HepG2 (cell line): Measurements from ENCODE around the gene DNAJA1. TPM values are rescaled to one million over a fixed set of nuclear protein-coding genes. Genes with fewer than 3 reads are reported as not detected.
A peak's percentile ranks its signal among the peaks of the same experiment; 100 is the strongest.

Experiments
- ATAC-seq: fragments of 200-7000 bp; cut with Tn5 transposase; 3 replicates; pipeline ENCODE4 v1.9.1; 2020; ENCODE audit warnings: mild to moderate bottlenecking, moderate library complexity
- BruUV-seq: library from RNA; stranded (reverse); fragments of 400-500 nt; replicated peaks from 2 replicates; lab custom pipeline; 2021; lab: Mats Ljungman, UMichigan
- CTCF ChIA-PET: fragments of 300-600 bp; formaldehyde crosslinking; extraction: SDS; loops from one replicate; lab custom pipeline; 2021; ENCODE audit warnings: low total read pairs, inconsistent platforms, low intra/inter-chr PET ratio; lab: Yijun Ruan, JAX
- POLR2A ChIA-PET: fragments of 350-600 bp; sonication (Branson Sonifier 250); formaldehyde crosslinking; loops from one replicate; lab custom pipeline; 2020; ENCODE audit warnings: antibody characterized with exemption, inconsistent platforms; lab: Yijun Ruan, JAX
- DNase-seq: peaks from one replicate; pipeline ENCODE4 v3.0.0-alpha.2; 2015; ENCODE audit warnings: low spot score
- FAIRE-seq: peaks from 3 replicates; lab custom pipeline; 2011; peaks lifted over from hg19 to GRCh38; lab: Jason Lieb, UNC
- H2AFZ ChIP-seq: one replicate; pipeline ENCODE4 v1.6.1; 2011; ENCODE audit warnings: low read length, inconsistent platforms
- H3K27ac ChIP-seq: fragments of 300-600 bp; 3 replicates; pipeline ENCODE4 v1.8.0; 2011; ENCODE audit warnings: mixed run types, mild to moderate bottlenecking, mixed read lengths, low read length, inconsistent platforms; ENCODE audit not compliant: insufficient read depth; ENCODE audit errors: extremely low read length
- H3K27me3 ChIP-seq, 2 experiments: fragments of 200-600 bp in 1 of 2; 2 replicates in 1 of 2; 3 replicates in 1 of 2; pipeline versions ENCODE4 v1.6.0 to v1.8.0; 2011; ENCODE audit warnings: low read length in 2 of 2, mild to moderate bottlenecking in 2 of 2, moderate library complexity in 2 of 2, inconsistent platforms in 1 of 2; ENCODE audit not compliant: insufficient read depth in 2 of 2, control insufficient read depth in 1 of 2
- H3K36me3 ChIP-seq, 2 experiments: fragments of 200-600 bp in 1 of 2; replicated peaks in 1 of 2; 2 replicates in 1 of 2; 3 replicates in 1 of 2; pipeline versions ENCODE4 v1.5.1 to v1.8.0; 2011; ENCODE audit warnings: low read length in 2 of 2, inconsistent platforms in 1 of 2; ENCODE audit not compliant: insufficient read depth in 2 of 2, control insufficient read depth in 1 of 2
- H3K4me1 ChIP-seq: 2 replicates; pipeline ENCODE4 v1.5.1; 2012; ENCODE audit warnings: low read length, inconsistent platforms; ENCODE audit not compliant: insufficient read depth
- H3K4me2 ChIP-seq: 2 replicates; pipeline ENCODE4 v1.6.0; 2011; ENCODE audit warnings: low read depth, low read length, inconsistent platforms
- H3K4me3 ChIP-seq, 3 experiments: fragments of 200-600 bp in 1 of 3; sonication (generic), shearing (Covaris generic) in 1 of 3; replicated peaks in 1 of 3; 2 replicates each; pipeline ENCODE4 v1.5.1; 2011 to 2016; ENCODE audit warnings: low read length in 3 of 3, inconsistent platforms in 2 of 3, low read depth in 2 of 3, mild to moderate bottlenecking in 2 of 3, control low read depth in 1 of 3, mixed read lengths in 1 of 3; ENCODE audit not compliant: insufficient read depth in 1 of 3
- H3K79me2 ChIP-seq: one replicate; pipeline ENCODE4 v1.6.1; 2011; ENCODE audit warnings: low read length, inconsistent platforms; ENCODE audit not compliant: insufficient read depth
- H3K9ac ChIP-seq: 2 replicates; pipeline ENCODE4 v1.6.0; 2011; ENCODE audit warnings: mild to moderate bottlenecking, low read depth, low read length, inconsistent platforms; ENCODE audit not compliant: insufficient read depth
- H3K9me3 ChIP-seq: 2 replicates; pipeline ENCODE4 v1.5.1; 2012; ENCODE audit warnings: mild to moderate bottlenecking, low read length
- H4K20me1 ChIP-seq: 2 replicates; pipeline ENCODE4 v1.6.0; 2011; ENCODE audit warnings: inconsistent platforms, mild to moderate bottlenecking, low read length, moderate library complexity; ENCODE audit not compliant: insufficient read depth
- ATF4 ChIP-seq, 2 experiments: fragments of 450-650 bp in 1 of 2; sonication (generic) in 1 of 2; formaldehyde crosslinking; IDR thresholded peaks; 2 replicates each; pipeline versions ENCODE4 v1.5.0 to v1.8.0; 2020 to 2022; ENCODE audit warnings: mild to moderate bottlenecking in 1 of 2, missing genetic modification reagents in 1 of 2
- FOXA1 ChIP-seq, 2 experiments: fragments of 450-650 bp in 1 of 2; sonication (generic) in 1 of 2; formaldehyde crosslinking in 1 of 2; IDR thresholded peaks; 2 replicates each; pipeline versions ENCODE4 v1.4.0 to v1.6.1; 2016 to 2020; ENCODE audit warnings: missing genetic modification reagents in 1 of 2
- FOXA3 ChIP-seq: IDR thresholded peaks from 2 replicates; pipeline ENCODE4 v1.6.1; 2016; ENCODE audit warnings: missing genetic modification reagents, missing compliant biosample characterization
- HDAC6 ChIP-seq: fragments of 200-600 bp; sonication (generic); IDR thresholded peaks from 2 replicates; pipeline ENCODE4 v1.7.0; 2017; ENCODE audit warnings: mild to moderate bottlenecking, antibody characterized with exemption, low read length, low read depth
- POLR2A ChIP-seq, 2 experiments: IDR thresholded peaks; 2 replicates each; pipeline ENCODE4 v1.6.1; 2011; ENCODE audit warnings: low read depth in 2 of 2, low read length in 2 of 2, mild to moderate bottlenecking in 1 of 2, moderate library complexity in 1 of 2; ENCODE audit not compliant: insufficient read depth in 1 of 2
- SOX5 ChIP-seq: IDR thresholded peaks from 2 replicates; pipeline ENCODE4 v1.6.1; 2016; ENCODE audit warnings: borderline replicate concordance
- TBL1XR1 ChIP-seq: fragments of 150-350 bp; IDR thresholded peaks from 2 replicates; pipeline ENCODE4 v1.6.1; 2014; ENCODE audit warnings: borderline replicate concordance, low read length; ENCODE audit not compliant: partially characterized antibody
- ZNF362 ChIP-seq: sonication (generic); formaldehyde crosslinking; IDR thresholded peaks from 2 replicates; pipeline ENCODE4 v1.4.0; 2020; ENCODE audit warnings: missing genetic modification reagents, mild to moderate bottlenecking, borderline replicate concordance
- ZNF407 ChIP-seq: sonication (generic); formaldehyde crosslinking; IDR thresholded peaks from one replicate; pipeline ENCODE4 v1.5.1; 2020; ENCODE audit warnings: mild to moderate bottlenecking, missing genetic modification reagents; ENCODE audit errors: not compliant biosample characterization
- ZNF737 ChIP-seq: sonication (generic); formaldehyde crosslinking; IDR thresholded peaks from 2 replicates; pipeline ENCODE4 v1.5.0; 2020; ENCODE audit warnings: missing genetic modification reagents, mild to moderate bottlenecking, borderline replicate concordance
- ZNF879 ChIP-seq: sonication (generic); formaldehyde crosslinking; IDR thresholded peaks from 2 replicates; pipeline ENCODE4 v1.8.1; 2023; ENCODE audit warnings: missing genetic modification reagents
- WGBS: methylation state at CpG from one replicate; pipeline ENCODE4 v1.1.6; 2017; ENCODE audit warnings: low lambda C conversion rate; 5-methylcytosine and 5-hydroxymethylcytosine counted together
- in situ Hi-C: cut with HindIII; loops from 2 replicates; pipeline ENCODE4 v1.10.0; 2017; ENCODE audit warnings: low pct_unique_long_range_greater_than_20kb; ENCODE audit not compliant: extremely low pct_ligation_motif_present
- intact Hi-C: fragments of 100-400 bp; cut with micrococcal nuclease; formaldehyde crosslinking; loops from one replicate; pipeline ENCODE4 v1.10.0; 2022; ENCODE audit not compliant: unreplicated experiment
- polyA plus RNA-seq, 8 experiments: library from polyadenylated mRNA; depleted of rRNA in 3 of 8; stranded (reverse) in 7 of 8; unstranded in 1 of 8; fragments of >200 nt; fragmentation: Illumina TruSeq in 4 of 8; extraction: Trizol in 4 of 8; gene quantifications; 2 replicates each; pipeline versions ENCODE4 v1.2.1 to v1.2.3, GENCODE V29; 2011 to 2016; ENCODE audit warnings: low read depth in 4 of 8, missing spikeins in 1 of 8, mixed read lengths in 1 of 8; ENCODE audit not compliant: insufficient read depth in 1 of 8
- total RNA-seq, 5 experiments: library from RNA; depleted of rRNA; stranded (reverse); fragments of >200 nt; fragmentation: Illumina TruSeq; extraction: Trizol; gene quantifications; 2 replicates each; pipeline ENCODE4 v1.2.3, GENCODE V29; 2016; ENCODE audit warnings: low read depth in 1 of 5

The DNAJA1 gene
- total and polyA plus RNA-seq, 2 of the 13 experiments (the other 11 are each of a cell fraction or from before 2014, with no cell fraction given): 95.9 to 306 TPM

- no peak overlapping the region for H2AFZ ChIP-seq
- ChIA-PET POLR2A (interaction anchor here (0.7 to 5.0 kb wide), 3 partner anchors 12 to 432 kb away, joined by 3 to 25 read pairs (median 6); partner anchors contain the start of genes DNAJA1 and NOL6), CTCF (no interaction called here)
- intact Hi-C loops: no loop called here
- peaks cover 7 to 36% of the 10 kb centered on the region in 2 experiments for H3K36me3 ChIP-seq
- no peak overlapping the region for H3K4me2 ChIP-seq
- WGBS: 68% methylated on average over 10 of the region's 10 CpGs
- in situ Hi-C loops: no loop called here
- H3K9me3 ChIP-seq: no peaks in the 10 kb centered on the region
- peaks cover 2% of the 10 kb centered on the region for H3K79me2 ChIP-seq
- no peak for FAIRE-seq
- H3K27me3 ChIP-seq: no peaks in the 10 kb centered on the region
- no peak overlapping the region for H3K27ac ChIP-seq
- no peak overlapping the region for H3K4me3 ChIP-seq
- BruUV-seq: no TSS peak
- peak; percentile 16 for ATAC-seq
- no peak for DNase-seq
- no peak overlapping the region for H3K9ac ChIP-seq
- peaks cover 31% of the 10 kb centered on the region for H3K4me1 ChIP-seq
- peaks cover 8% of the 10 kb centered on the region; the same call in 1 of the 2 replicates for H4K20me1 ChIP-seq
- TF ChIP-seq ZNF879 (CRISPR knock-in tag): no peak
- TF ChIP-seq ZNF362 (CRISPR knock-in tag): peak; percentile 66
- TF ChIP-seq POLR2A (IDR thresholded peaks at IDR 0.05; ENCODE audit: insufficient read depth in 1 of 2, low read depth in 2 of 2, low read length in 2 of 2): peak in 1 of 2 experiments; percentile 10; a peak in 1 of 4 replicates
- TF ChIP-seq SOX5 (CRISPR knock-in tag): peak; percentile 84
- no peak for TF ChIP-seq HDAC6
- peak; percentile 75 for TF ChIP-seq TBL1XR1
- TF ChIP-seq ZNF407 (CRISPR knock-in tag): no peak
- no peak for TF ChIP-seq ZNF737 (CRISPR knock-in tag)
- peak in 1 of 2 experiments; percentile 72; a peak in 2 of 4 replicates for TF ChIP-seq ATF4 (CRISPR knock-in tag; IDR thresholded peaks at IDR 0.05)
- no peak for TF ChIP-seq FOXA1 (IDR thresholded peaks at IDR 0.05)
- TF ChIP-seq FOXA1 (CRISPR knock-in tag; IDR thresholded peaks at IDR 0.05): peak; percentile 37; the same call in 1 of the 2 replicates
- peak; percentile 67 for TF ChIP-seq FOXA3 (CRISPR knock-in tag)
Measured at GRCh38 chr9:33041432-33042188, 16.5 kb downstream of the DNAJA1 start.
